Hematopoietic multipotent progenitor cell treated with erythropoietin and hydrocortisone succinate and interleukin-3 and kit ligand, for 17 days (in vitro differentiated cells): ENCODE results near the gene ARPC5.
"Not testable (repeated sequence)": the region's sequence is repeated elsewhere in the genome, so short reads cannot be mapped to it uniquely, and the experiment has no call there.

Experiments used
- DNase-seq: peaks from one replicate; pipeline ENCODE4 v3.0.0-alpha.2; 2015; ENCODE audit warnings: low spot score

ARPC5 gene

DNA sequence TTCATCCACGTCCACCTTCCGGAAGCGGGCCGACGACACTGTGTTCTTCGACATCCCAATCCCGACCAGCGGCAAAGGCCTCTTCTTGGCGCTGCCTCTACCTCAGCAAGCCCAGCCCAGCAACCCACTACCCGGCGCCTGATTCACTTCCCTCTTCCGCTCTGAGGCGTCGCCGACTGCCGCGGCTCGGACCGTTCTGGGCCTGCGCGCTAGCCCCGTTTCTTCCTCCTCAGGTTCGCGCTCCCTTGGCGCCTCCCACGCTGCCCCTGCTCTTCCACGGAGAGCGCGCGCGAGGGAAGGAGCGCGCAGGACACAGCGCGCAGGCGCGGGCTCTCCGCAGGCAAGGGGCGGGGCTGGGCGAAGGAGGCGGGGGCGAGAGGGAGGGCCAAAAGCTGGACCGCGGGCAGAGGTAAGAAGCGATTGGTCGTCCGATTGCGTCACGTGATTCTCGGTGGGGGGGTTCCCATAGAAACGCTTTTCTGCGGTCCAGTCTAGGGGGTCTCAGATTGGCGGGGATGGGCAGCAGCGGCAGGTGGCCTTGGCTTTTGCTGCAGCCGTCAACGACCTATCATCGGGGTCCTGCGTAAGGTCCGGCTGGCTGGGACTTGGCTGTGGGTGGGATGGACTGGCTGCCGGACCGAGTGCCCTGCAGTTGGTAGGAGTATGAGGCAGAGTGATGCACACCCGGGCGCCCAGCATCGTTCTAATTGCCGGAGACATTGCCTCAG is at the start of gene ARPC5:
ARPC5 (minus strand) TSS at position 178 of the 728 bp plus-strand sequence; CDS start at position 54, 124 bp downstream.
- DNase-seq: peak; percentile 84

DNA sequence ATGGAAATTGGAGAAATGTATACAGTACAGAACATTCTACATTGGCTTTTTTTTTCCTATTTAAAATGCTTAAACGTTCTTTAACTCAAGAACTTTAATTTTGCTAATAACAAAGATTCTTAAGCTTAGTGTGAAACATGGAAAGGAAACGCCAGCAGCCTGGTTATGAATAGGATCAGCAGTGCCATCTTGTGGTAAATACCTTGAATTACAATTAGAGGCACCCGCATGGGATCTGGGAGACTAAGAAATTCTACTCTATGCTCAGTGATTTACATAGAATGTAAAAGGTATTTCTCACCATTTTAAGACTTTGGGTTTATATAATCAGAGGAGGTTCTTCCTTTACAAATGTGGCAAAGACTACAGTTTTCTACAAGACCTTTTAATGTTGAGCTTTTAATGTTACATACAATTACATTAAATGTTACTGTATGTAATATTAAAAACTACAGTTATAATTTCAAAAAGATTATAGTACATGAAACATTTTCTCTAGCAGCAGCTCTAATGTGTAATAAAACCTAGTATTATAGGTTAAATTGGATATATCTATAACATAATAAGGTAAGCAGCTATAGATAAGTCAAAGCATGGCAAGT is 49.6 kb upstream of the ARPC5 start:
- peak; percentile 64 for DNase-seq

DNA sequence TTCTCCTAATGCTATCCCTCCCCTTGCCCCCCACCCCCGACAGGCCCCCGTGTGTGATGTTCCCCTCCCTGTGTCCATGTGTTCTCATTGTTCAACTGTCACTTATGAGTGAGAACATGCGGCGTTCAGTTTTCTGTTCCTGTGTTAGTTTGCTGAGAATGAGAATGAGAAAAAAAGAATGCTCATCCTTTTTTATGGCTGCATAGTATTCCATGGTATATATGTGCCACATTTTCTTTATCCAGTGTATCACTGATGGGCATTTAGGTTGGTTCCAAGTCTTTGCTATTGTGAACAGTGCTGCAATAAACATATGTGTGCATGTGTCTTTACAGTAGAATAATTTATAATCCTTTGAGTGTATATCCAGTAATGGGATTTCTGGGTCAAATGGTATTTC is 43.8 kb upstream of the ARPC5 start:
- DNase-seq: not testable (repeated sequence)

DNA sequence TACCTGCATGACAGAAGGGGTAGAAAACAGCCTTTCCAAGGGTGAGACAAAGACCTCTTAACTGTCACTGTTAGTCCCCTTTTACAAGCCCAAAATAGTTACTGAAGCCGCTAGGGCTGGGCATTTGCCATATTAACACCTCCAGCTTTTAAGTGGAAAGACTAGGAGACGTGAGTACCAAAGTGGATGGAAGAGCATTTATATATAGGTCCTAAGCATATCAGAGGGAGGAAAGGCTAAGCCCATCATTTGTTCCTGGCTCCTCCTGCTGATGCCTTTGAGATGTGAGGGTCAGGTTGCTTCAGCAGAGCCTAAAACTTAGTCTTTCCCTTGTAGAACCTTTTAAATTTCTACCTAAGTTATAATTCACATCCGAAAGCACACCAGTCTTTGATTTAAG is 43.2 kb upstream of the ARPC5 start:
- no peak for DNase-seq

DNA sequence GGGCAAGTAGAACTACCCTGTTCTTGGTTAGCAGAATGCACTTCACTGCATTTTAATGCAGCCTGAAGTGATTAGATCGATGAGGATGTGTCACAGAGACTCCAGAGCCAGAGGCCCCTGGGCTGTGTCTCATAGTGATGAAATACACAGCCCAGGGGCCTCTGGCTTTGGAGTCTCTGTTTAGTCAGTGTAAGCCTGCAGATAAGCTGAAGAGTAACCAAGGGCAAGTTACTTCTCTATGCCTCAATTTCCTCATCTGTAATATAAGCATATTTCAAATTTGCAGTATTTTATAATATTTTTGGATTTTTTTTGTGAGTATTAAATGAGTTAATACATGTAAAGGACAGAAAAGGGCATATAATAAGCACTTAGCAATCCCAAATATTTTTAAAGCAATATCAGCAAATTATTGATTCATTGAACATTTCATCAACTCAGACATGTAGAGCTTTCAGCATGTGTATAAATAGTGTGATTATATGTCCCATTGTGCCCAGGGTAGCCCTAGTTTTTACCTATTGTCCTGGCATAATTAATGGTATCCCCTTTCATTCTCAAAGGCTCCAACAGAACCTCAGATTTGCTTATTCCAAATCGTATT is 41.1 kb upstream of the ARPC5 start:
- no peak for DNase-seq

DNA sequence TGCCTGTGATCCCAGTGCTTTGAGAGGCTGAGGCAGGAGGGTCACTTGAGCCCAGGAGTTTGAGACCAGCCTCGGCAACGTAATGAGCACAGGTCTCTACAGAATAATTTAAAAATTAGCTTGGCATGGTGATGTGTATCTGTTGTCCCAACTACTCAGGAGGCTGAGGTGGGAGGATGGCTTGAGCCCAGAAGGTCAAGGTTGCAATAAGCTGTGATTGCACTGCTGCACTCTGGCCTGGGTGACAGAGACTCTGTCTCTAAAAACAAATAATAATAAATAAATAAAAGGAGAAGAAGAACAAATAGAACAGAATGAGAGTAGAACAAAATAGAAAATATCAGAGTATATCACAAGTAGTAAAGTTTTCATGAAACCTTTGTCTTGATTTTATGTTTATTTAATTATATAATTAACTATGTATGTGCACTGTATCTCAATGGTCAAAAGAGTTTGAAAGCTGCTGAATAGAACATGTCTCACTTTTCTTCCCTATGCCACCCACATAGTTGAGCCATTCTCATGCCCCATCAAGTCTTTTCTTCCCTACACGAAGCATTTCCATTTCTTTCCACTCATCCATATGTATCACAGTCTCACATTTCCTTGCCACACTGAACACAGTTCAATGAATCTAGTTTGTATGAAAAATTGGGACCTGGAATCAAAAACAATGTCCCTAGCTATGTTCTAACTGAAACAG is 40.5 kb upstream of the ARPC5 start:
- DNase-seq: no peak

DNA sequence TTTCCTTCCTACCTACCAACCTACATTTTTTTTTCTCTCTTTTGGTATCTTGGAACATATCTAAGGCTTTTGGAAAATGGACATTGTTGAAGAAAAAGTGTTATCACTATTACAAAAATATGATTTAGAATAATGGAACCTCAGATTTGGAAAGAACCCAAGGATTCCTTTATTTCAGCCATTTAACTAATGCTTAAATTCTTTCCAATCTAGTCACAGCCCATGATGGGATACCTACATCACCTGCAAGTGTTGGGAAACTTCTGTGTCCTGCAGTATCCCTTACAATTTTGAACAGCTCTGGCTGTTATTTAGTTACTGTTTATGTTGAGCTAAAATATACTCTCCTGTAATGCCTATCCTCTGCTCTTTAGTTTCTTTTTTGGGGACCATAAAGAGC is 39.8 kb upstream of the ARPC5 start:
- DNase-seq: no peak

DNA sequence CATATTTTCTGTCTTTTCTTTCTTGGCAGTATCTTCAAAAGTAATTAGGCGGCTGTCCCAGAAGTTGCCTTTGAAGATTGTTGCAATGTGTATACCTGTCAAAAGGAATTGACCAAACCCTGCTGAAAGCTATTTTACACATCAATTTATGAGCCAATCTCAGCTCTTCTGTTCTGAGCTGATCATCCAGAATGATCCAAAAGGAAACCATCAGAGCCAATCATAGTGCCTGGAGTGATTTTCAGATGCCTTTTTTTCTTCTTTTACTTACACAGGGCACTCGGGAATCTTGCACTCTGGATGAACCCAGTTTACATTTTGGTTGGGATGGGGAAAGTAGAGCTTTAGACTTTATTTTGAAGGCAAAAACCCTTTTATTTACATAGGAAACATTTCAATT is 39.3 kb upstream of the ARPC5 start:
- DNase-seq: no peak

DNA sequence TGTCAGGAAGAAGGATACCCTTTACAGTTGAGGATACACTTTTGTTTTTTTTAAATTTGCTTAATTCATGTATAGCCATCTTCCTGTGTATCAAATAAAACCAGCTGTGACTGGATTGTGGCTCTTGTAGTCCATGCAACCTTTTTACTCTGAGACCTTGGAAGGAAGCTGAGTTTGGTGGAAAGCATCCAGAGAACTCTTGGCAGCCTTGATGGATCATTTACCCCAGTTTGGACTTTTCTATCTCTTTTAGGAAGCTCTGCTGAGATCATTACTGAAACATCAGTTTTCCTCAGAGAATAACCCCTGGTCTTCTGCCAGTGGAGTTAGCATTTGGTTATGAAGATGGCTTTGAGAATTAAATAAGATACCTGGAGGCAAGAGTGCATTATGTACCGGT is 38.8 kb upstream of the ARPC5 start:
- DNase-seq: no peak

DNA sequence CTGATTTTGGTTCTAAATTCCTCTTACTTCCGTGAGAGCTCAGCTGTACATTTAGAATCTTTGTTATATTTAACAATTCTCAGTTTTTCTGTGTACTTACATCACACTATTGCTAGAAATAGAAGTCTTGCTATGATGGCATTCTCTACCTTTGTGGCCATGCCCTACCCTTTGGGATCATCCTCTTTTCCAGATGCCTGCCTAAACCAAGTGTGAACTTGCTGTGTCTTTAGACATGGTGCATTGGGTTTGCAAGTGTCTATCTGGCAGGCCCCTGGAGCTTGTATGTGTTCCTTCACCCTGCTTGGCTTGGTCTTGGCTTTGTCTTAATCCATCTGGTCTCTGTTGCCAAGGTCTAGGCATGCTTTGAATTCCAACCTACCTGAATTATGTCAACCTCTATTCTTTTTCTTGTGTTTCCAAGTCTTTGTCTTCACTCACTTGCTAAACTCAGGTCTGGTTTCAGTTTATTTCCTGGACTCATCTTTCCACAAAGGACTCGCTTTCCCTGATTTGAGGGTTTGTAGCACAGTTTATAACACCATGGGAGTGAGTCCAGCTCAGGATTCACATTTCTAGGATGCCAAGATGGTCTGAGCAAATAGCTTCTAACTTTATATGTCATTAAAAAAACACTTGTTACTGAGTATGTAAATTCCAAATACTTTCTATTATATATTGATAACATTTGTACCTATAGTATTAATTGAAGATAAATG is 38.2 kb upstream of the ARPC5 start:
- DNase-seq: no peak

DNA sequence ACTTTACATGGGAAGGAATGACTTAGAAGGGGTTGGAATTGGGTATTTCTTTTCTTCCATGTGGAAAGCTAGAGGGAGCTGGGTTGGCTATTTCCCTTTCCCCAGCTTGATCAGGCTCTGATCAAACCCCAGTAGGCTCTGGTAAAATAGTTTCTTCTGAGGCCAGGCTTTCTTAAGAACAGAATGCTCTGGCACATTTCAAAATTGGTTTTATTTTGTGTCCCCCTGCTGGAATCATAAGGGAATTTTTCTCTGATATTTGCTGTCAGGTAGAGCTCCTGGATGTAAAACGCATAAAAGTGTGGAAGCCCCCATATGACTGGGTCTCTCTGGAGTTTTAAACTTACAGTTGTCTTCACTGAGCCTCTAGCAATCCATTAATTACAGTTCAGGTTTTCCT is 34.6 kb upstream of the ARPC5 start:
- DNase-seq: no peak

DNA sequence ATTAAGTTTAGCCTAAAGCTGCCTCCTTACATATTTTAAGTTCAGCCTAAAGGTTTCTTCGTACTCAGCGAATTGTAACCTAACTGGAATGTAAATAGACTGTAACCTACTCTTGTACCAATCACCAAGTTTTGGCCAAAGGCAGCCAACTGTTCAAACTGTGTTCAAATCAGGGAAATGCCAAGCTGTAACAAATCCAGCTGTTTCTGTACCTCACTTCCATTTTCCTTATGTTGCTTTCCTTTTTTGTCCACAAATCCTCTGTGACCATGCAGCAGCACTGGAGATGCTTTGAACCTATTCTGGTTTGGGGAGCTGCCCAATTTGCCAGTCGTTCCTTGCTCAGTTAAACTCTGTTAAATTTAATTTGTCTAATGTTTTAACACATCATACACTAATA is 20.8 kb upstream of the ARPC5 start:
- DNase-seq: no peak

DNA sequence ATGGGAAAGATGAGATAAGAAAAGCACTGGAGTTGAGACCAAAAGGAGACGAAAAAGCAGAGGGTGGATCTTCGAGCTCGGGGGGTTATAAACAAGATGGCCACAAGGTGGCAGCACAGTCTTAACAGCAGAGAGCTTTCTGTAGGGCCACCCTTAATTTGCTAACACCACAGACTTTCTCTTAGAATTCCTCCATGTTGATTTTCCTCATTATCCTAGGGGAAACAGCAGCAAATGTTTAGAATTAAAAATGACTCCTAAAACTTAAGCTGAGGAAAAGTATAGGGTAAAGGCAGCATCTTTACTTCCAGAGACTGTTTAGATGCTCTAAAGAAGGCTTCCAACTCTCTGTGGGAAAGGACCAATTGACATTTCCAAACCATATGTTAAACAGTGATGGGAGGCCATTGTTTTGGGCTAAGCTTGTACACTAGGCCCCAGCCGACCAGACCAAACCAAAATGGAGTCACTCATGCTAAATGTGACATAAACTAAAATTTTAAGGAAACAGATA is 20.0 kb upstream of the ARPC5 start:
- DNase-seq: peak; percentile 72

DNA sequence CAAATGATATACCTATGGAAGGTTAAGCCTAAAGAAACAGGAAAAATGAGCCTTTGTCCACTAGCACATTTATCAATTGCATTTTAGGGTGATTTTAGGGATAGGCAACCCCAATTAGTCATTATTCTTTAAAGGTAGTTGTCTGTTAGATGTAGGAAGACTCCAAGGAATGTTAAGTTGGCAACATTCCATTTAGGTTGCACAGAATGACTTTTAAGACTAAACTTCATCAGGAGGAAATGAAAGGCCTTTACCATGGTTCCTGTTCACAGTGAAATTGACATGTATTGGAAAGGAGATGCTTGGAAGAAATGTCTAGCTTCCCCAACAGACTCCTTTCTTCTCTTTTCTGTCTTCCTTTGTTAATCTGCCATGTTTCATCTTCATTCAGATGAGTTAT is 19.1 kb upstream of the ARPC5 start:
- no peak for DNase-seq

DNA sequence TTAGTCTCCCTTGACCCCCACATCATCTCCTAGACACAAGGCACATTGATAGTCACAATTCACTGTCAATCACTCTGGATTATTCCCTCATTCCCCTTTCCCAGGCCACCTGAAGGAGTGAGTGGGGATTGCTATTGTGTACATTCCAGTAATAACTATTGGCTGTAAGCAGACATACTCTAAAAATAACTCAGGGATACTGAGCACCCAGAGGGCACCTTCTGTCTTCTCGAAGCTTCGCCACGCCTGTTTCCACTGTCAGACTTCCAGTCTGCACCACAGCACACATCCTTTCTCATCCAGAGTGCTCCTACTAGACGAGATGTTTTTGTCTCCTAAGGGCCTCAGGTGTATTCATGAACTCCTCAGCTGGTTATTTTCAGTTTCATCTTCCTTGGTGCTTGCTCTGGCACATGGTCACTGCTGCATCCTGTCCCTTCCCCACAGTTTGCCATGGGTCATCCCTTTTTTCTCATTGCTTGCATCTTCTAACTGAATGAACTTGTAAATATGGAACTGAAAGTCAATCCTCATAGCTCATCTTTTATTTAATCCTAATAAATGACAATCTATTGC is 18.4 kb upstream of the ARPC5 start:
- no peak for DNase-seq

DNA sequence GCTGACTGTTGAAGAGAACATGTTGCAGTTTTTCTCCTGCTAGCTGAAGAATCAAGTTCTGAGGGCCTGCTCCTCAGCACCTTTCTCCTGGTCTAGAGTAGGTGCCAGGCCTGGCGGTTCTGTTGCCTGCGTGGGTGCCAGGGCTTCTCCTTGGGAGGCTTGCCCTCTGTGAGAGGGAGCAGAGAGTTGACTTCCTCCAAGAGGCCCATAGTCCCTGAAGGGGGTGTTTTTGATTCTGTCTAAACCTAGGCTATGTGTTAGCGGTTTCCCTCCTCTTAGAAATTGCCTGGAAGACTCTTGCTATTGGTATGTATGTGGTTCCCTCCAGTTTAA is 17.8 kb upstream of the ARPC5 start:
- DNase-seq: no peak

DNA sequence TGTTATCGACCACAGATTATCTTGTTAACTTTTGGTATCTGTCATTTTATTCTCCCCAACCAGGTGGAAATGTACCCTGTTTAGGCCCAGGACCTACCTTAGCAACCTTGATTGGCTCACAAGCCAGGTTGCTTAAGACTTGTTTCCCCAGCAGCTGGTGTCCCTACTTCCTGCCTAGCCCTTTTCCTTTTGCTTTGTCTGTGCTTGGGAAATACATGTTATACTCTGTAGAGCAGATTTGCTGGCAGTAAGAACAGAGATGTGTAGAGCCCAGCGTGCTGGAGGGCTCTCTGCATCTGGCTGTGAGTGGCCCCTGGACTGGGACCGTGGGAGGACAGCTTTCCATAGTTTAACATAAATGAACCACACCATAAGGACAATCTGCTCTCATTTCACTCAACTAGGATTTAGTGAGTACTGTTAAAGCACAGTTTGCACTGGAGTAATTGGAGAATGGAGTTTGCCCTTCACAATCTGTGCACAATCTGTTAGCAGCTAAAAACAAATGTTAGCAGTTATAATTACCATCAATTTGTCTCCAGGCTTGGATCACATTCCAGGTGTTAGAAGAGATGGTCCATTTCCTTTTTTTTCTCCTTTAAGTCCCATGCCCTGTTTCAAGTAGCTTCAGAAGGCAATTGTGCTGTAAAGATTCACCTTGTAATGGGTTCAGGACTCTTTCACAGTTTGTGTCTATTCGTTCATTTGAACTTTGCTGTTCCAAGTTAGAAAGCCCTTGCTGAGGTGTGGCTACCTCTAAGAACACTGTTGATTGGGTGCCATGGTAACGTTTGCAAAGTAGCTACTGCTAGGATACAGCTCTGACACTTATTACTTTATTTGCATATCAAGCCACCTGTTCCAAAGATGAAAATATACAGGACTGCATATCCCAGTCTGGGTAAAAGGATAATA is 17.2 kb upstream of the ARPC5 start, which contains the start of gene APOBEC4:
APOBEC4 (minus strand) TSS at position 770 of the 915 bp plus-strand sequence. CDS start 4,535 bp downstream, outside the sequence.
- no peak for DNase-seq

DNA sequence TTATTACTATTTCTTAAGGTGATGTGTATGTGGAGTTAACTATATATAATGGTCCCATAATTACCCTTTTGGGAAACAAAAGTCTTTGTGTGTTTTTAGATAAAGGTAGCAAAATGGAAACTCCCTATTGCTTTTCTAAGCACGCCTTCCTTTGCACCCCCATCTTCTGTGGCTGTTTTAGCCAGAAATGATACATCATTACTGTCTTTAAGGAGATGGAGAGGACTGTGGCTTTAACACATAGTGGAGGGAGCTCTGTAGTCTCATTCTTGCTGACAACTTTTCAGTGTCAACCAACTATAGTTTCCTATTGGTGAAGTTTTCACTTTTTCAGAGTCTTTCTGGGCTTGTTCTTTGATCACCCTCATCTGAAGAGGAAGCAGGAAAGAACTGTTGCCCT is 16.5 kb upstream of the ARPC5 start:
- no peak for DNase-seq

DNA sequence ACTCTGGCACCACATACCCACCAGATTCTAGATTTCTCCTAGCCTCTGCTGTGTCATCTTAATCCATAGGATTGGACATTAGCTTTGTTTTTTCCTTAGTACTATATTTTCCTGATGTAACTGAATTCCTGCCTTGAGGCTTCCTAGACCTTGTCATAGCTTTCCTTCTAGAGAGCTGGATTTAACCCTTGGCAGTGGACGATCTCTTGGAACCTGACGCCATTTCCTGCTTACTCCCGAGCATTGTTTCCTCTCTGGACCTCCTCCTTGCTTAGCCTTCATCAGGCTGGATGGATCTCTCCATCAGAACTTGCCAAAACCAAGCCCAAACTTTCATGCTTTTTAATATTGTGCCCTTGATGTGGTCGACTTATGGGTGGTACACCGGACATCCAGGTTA is 16.0 kb upstream of the ARPC5 start:
- no peak for DNase-seq

DNA sequence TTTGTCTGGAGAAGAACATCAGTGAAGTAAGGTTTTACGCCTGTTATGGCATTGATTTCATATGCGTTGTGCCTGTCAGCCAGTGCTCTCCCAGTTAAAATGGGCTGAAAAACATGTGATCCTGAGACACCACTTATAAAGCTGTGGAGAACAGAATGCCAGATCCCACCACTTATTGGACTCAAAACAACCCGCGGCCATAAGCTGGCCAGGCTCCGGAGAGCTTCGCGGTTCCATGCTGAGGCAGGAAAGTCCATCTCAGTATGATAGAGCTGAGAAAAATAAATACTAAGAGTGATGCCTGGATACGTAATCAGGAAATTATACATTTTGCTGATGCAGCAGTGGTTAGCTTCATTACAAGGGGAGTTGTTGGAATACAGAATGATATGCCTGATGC is 12.5 kb upstream of the ARPC5 start:
- no peak for DNase-seq

DNA sequence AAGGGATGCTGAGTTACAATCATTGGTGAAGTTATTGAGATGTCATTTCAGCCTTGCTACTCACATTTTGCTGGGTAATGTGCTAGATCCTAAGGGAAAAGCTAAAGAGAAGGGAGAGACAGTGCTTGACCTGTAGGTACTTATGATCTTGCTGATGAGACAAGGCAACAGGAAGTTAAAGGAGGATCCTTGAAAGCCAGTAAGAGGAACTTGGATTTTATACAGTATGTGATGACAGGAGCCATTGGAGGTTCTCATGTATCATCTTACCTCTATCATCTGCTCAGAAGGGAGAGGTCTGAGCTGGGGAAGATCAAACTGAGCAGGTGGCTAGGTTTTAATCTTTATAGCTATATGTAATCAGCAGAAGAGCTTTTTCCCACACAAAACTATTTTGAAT is 11.2 kb upstream of the ARPC5 start:
- DNase-seq: no peak
